Loucy (cell line): ENCODE results near the gene ASIC2.

Experiments used
- H2AFZ ChIP-seq: fragments of 200-600 bp; sonication (generic); 2 replicates; pipeline ENCODE4 v1.6.0; 2016; ENCODE audit warnings: antibody characterized with exemption, mild to moderate bottlenecking, low read length, moderate library complexity
- H3F3A ChIP-seq: fragments of 200-600 bp; 2 replicates; pipeline ENCODE4 v1.6.0; 2016; ENCODE audit warnings: antibody characterized with exemption, low read depth, mild to moderate bottlenecking
- H3K27me3 ChIP-seq: fragments of 200-600 bp; sonication (generic); 2 replicates; pipeline ENCODE4 v1.6.1; 2014; ENCODE audit warnings: low read length, mild to moderate bottlenecking; ENCODE audit not compliant: insufficient read depth, poor library complexity, severe bottlenecking
- H3K36me3 ChIP-seq: fragments of 200-600 bp; sonication (generic); 2 replicates; pipeline ENCODE4 v1.6.1; 2016; ENCODE audit warnings: low read length; ENCODE audit not compliant: insufficient read depth
- H3K4me1 ChIP-seq: fragments of 200-600 bp; sonication (generic); 2 replicates; pipeline ENCODE4 v1.5.1; 2014; ENCODE audit warnings: low read length, mild to moderate bottlenecking; ENCODE audit not compliant: insufficient read depth, poor library complexity, severe bottlenecking
- H3K4me2 ChIP-seq: fragments of 200-600 bp; sonication (generic); 2 replicates; pipeline ENCODE4 v1.6.0; 2014; ENCODE audit warnings: antibody characterized with exemption, low read length, low read depth, mild to moderate bottlenecking; ENCODE audit not compliant: poor library complexity, severe bottlenecking
- H3K4me3 ChIP-seq: fragments of 200-600 bp; sonication (generic); 2 replicates; pipeline ENCODE4 v1.5.1; 2014; ENCODE audit warnings: low read length, mild to moderate bottlenecking, mixed read lengths; ENCODE audit not compliant: poor library complexity, severe bottlenecking
- H3K79me2 ChIP-seq: fragments of 200-600 bp; sonication (generic); 2 replicates; pipeline ENCODE4 v1.6.1; 2014; ENCODE audit warnings: low read length; ENCODE audit not compliant: insufficient read depth
- H3K9ac ChIP-seq: fragments of 200-600 bp; sonication (generic); 2 replicates; pipeline ENCODE4 v1.6.0; 2014; ENCODE audit warnings: mild to moderate bottlenecking, low read depth, low read length, moderate library complexity; ENCODE audit not compliant: poor library complexity, severe bottlenecking
- H3K9me2 ChIP-seq: fragments of 200-600 bp; sonication (generic); replicated peaks from 2 replicates; pipeline ENCODE4 v1.6.1; 2016; ENCODE audit warnings: low read depth, low read length, mixed read lengths
- H3K9me3 ChIP-seq: fragments of 200-600 bp; sonication (generic); 2 replicates; pipeline ENCODE4 v1.6.1; 2014; ENCODE audit warnings: mild to moderate bottlenecking, antibody characterized with exemption, low read length, low read depth; ENCODE audit not compliant: insufficient read depth
- H4K20me1 ChIP-seq: fragments of 200-600 bp; sonication (generic); 2 replicates; pipeline ENCODE4 v1.6.0; 2014; ENCODE audit warnings: antibody characterized with exemption, low read length, mild to moderate bottlenecking; ENCODE audit not compliant: insufficient read depth, poor library complexity, severe bottlenecking
- EZH2phosphoT487 ChIP-seq: fragments of 200-600 bp; IDR thresholded peaks from 2 replicates; pipeline ENCODE4 v1.6.1; 2018; ENCODE audit warnings: antibody characterized with exemption, mild to moderate bottlenecking, moderate library complexity, borderline replicate concordance
- TF ChIP-seq, protein P1 (sequence below): fragments of 200-600 bp; sonication (generic); conservative IDR thresholded peaks from 2 replicates; pipeline ENCODE4 v1.5.1; 2014; ENCODE audit warnings: mild to moderate bottlenecking, antibody characterized with exemption, low read length

The ASIC2 gene

DNA sequence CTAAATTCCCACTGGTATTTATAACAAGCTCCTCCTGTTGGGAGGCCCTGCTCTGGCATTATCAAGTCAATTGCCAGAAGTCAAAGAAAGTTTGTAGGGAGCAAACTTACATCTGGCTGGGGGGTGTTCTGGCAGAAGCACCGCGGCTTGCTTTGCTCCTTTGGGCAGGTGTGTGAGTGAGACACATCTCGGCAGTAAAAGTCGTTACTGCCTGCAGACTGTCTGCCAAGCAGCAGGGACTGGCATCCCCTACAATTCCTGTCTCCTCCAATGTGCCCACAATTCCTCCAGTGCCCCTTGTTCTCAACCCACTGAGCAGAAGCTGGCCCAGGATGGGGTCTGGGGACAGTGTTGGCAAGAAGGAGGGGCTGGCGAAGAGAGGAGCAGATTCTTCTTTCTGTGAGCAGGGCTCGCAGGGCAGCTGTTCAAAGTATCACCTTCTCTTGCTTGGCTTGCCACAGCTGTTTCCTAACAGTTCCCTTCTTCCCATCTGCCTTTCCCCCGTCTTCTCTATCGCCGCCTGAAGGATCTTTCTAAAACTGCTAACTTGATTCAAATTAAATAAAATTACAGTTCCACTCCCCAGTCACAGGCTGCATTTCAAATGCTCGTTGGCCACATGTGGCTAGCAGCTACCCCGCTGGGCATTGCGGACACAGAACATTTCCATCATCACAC lies 271.2 kb downstream of the ASIC2 start:
- Histone ChIP-seq H3F3A (no peaks in the 10 kb centered on the region), H3K9me2 (no peaks in the 10 kb centered on the region), H3K4me1 (no peaks in the 10 kb centered on the region), H2AFZ (no peak overlapping the region), H3K27me3 (no peaks in the 10 kb centered on the region), H3K4me2 (no peak overlapping the region), H3K36me3 (no peaks in the 10 kb centered on the region), H3K9me3 (no peaks in the 10 kb centered on the region; the same call in 1 of the 2 replicates), H3K9ac (no peak overlapping the region), H4K20me1 (no peaks in the 10 kb centered on the region), H3K4me3 (no peak overlapping the region), H3K79me2 (no peaks in the 10 kb centered on the region)
- TF ChIP-seq, protein P1, sequence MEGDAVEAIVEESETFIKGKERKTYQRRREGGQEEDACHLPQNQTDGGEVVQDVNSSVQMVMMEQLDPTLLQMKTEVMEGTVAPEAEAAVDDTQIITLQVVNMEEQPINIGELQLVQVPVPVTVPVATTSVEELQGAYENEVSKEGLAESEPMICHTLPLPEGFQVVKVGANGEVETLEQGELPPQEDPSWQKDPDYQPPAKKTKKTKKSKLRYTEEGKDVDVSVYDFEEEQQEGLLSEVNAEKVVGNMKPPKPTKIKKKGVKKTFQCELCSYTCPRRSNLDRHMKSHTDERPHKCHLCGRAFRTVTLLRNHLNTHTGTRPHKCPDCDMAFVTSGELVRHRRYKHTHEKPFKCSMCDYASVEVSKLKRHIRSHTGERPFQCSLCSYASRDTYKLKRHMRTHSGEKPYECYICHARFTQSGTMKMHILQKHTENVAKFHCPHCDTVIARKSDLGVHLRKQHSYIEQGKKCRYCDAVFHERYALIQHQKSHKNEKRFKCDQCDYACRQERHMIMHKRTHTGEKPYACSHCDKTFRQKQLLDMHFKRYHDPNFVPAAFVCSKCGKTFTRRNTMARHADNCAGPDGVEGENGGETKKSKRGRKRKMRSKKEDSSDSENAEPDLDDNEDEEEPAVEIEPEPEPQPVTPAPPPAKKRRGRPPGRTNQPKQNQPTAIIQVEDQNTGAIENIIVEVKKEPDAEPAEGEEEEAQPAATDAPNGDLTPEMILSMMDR: no peak
- TF ChIP-seq EZH2phosphoT487: no peak

DNA sequence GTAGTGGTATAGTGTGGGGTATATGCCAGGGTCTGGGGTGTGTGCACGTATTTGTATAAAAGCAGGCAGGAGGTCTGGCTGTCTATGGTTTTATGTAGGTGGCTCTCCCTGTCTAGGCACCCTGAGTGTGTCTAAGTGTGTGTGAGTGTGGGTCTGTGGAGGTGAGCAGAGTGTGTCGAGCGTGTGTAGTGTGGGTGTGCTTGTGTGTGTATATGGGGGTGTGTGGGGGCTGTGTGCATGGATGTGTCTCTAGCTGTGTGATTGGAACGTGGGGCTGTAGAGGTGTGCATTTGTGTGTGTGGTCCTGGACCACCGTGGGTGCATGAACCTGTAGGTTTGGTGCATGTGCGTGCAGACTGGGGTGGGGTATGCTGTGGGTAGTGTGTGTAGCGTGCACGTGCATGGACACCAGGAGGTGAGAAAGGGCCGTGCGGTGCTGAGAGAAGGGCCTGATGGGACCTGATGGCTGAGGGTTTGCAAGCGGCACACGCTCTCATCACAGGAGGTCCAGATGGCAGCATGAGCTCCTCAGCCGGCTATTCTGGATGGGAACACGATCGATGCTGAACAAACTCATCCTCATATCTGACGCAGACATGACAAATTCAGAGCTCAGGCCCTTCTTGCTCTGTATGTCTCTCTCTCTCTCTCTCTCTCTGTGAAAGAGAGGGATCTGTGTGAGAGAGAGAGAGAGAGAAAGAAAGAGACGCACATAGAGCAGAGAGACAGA lies 273.8 kb downstream of the ASIC2 start:
- Histone ChIP-seq H3K4me3 (no peak overlapping the region), H4K20me1 (no peaks in the 10 kb centered on the region), H3K9ac (no peak overlapping the region), H3K9me3 (peaks cover 5% of the 10 kb centered on the region; the same call in 1 of the 2 replicates), H3K79me2 (no peaks in the 10 kb centered on the region), H3K36me3 (no peaks in the 10 kb centered on the region), H2AFZ (no peak overlapping the region), H3K4me1 (no peaks in the 10 kb centered on the region), H3F3A (no peaks in the 10 kb centered on the region), H3K27me3 (no peaks in the 10 kb centered on the region), H3K9me2 (no peaks in the 10 kb centered on the region), H3K4me2 (no peak overlapping the region)
- TF ChIP-seq, protein P1: no peak
- no peak for TF ChIP-seq EZH2phosphoT487

DNA sequence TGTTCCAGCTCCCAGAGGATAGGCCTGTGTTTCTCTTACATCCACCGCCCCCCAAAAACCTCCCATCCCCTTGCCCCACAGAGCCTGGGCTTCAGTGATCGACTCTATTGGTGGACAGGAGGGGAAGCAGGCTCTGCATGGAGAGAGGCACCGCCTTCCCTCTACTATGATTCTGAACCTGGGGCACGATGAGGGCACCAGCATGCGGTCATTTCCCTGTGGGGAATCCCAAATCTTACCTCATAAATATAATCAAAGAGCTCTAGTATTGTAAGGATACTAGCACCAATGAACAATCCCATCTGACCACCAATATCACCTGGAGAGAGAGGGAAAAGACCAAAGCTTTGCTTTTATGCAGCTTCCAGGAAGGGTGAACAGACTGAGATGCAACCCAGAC lies 275.7 kb downstream of the ASIC2 start:
- TF ChIP-seq, protein P1: no peak
- no peak for TF ChIP-seq EZH2phosphoT487
- no peaks in the 10 kb centered on the region for H3F3A ChIP-seq
- H3K4me2 ChIP-seq: no peak overlapping the region
- no peaks in the 10 kb centered on the region for H4K20me1 ChIP-seq
- H3K9me2 ChIP-seq: no peaks in the 10 kb centered on the region
- H3K4me3 ChIP-seq: no peak overlapping the region
- H3K9ac ChIP-seq: no peak overlapping the region
- H3K79me2 ChIP-seq: no peaks in the 10 kb centered on the region
- H3K27me3 ChIP-seq: no peaks in the 10 kb centered on the region
- H2AFZ ChIP-seq: no peak overlapping the region
- H3K9me3 ChIP-seq: peaks cover 5% of the 10 kb centered on the region; the same call in 1 of the 2 replicates
- no peaks in the 10 kb centered on the region for H3K4me1 ChIP-seq
- H3K36me3 ChIP-seq: no peaks in the 10 kb centered on the region
